T-helper 1 cell treated with Interleukin-12 subunit alpha and Interleukin-12 subunit beta and Interleukin-4 antibody, amounts not matched to agents 30 μg/mL and 1 μg/mL, for 36 hours (primary cell): Measurements from ENCODE around the gene SHC4.

Experiments
- H3K27ac Mint-ChIP-seq: one replicate; pipeline ENCODE4 v1.8.0; 2021; ENCODE audit warnings: mild to moderate bottlenecking, mixed read lengths
- H3K27me3 Mint-ChIP-seq: one replicate; pipeline ENCODE4 v1.8.0; 2021; ENCODE audit warnings: low read depth, mixed read lengths
- H3K36me3 Mint-ChIP-seq: one replicate; pipeline ENCODE4 v1.8.0; 2021; ENCODE audit warnings: low read depth, mixed read lengths
- H3K4me1 Mint-ChIP-seq: one replicate; pipeline ENCODE4 v1.8.0; 2021; ENCODE audit warnings: low read depth, mixed read lengths
- H3K4me3 Mint-ChIP-seq: one replicate; pipeline ENCODE4 v1.8.0; 2021; ENCODE audit warnings: mild to moderate bottlenecking, moderate library complexity, mixed read lengths
- H3K9me3 Mint-ChIP-seq: one replicate; pipeline ENCODE4 v1.8.0; 2021; ENCODE audit warnings: mixed read lengths

Gene SHC4, protein sequence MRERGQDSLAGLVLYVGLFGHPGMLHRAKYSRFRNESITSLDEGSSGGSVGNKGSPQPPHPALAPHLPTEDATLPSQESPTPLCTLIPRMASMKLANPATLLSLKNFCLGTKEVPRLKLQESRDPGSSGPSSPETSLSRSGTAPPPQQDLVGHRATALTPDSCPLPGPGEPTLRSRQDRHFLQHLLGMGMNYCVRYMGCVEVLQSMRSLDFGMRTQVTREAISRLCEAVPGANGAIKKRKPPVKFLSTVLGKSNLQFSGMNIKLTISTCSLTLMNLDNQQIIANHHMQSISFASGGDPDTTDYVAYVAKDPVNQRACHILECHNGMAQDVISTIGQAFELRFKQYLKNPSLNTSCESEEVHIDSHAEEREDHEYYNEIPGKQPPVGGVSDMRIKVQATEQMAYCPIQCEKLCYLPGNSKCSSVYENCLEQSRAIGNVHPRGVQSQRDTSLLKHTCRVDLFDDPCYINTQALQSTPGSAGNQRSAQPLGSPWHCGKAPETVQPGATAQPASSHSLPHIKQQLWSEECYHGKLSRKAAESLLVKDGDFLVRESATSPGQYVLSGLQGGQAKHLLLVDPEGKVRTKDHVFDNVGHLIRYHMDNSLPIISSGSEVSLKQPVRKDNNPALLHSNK

DNA sequence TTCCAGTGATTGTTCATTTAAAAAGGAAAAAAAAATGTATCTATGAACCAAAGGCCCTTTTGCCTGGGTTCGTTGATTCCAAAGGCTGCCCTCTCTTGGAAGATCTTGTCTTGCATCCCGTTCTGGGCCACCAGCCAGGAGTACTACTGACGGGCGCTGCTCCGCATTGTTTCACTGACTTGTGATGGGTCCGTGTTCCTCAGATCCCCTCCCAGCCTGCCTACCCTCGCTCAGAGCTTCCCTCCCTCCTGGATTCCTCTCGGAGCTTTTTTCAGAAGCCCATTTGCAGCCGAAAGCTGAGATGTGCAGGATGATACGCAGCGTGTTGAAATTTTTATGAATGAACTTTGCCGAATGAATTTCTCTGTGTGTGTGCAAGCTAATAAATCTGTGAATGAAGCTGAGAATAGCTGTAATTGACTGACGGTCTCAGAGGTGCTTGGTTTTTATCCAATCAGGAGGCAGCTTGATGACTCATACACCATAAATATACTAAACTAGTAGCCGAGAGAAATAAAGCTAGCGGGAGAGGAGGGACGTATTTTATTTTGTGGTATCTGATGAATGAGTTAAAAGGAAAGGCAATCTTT, at the start of gene SHC4:
Gene SHC4, minus strand, starts transcription at position 396 of the 590 bp plus-strand sequence. CDS start 904 bp downstream, outside the sequence.
- Mint-ChIP-seq H3K27me3 (peaks cover 8% of the 10 kb centered on the region), H3K9me3 (no peaks in the 10 kb centered on the region), H3K27ac (peak within 1 kb of the TSS; percentile 70), H3K36me3 (peaks cover 2% of the 10 kb centered on the region), H3K4me1 (peaks cover 33% of the 10 kb centered on the region), H3K4me3 (peak within 1 kb of the TSS; percentile 84)

DNA sequence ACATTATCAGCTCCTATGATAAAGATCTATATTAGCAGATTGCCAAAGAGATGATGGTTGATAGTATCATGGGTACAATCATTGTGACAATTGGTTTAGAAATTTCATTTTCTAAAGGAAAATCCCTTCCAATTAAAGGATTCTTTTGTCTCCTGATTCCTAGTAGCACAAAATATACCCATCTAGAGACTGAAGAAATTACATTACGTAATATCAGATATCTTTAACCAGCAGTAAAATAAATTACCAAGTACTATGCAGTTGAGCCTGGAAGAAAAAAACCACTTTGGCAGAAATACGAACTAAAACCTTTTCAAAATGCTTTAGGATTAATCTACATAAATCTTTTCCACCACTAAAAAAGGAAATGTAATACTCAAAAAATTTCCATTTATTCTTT, 35.6 kb upstream of the SHC4 start:
- Mint-ChIP-seq H3K27me3 (no peaks in the 10 kb centered on the region), H3K4me3 (no peak overlapping the region), H3K9me3 (peaks cover 12% of the 10 kb centered on the region), H3K36me3 (peaks cover 47% of the 10 kb centered on the region), H3K27ac (no peak overlapping the region), H3K4me1 (no peaks in the 10 kb centered on the region)

DNA sequence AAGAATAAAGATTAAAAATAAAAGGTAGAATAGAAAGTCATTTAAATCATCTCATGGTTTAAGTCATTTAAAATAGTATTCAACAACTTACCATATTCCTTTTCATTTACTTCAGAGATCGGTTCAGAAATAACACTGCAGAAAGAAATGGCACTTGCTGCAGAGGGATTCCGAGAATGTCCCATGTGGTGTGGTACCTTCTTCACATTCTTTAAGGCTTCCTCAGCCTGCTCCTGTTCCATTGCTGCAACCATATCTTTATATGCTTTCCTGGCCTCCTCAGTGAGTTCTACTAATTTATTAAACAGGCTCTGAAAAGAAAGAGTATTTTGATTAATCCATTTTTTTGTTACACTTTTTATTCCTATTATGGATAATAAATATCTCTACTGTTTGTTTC, 32.6 kb upstream of the SHC4 start:
- H3K36me3 Mint-ChIP-seq = peaks cover 52% of the 10 kb centered on the region
- no peaks in the 10 kb centered on the region for H3K9me3 Mint-ChIP-seq

DNA sequence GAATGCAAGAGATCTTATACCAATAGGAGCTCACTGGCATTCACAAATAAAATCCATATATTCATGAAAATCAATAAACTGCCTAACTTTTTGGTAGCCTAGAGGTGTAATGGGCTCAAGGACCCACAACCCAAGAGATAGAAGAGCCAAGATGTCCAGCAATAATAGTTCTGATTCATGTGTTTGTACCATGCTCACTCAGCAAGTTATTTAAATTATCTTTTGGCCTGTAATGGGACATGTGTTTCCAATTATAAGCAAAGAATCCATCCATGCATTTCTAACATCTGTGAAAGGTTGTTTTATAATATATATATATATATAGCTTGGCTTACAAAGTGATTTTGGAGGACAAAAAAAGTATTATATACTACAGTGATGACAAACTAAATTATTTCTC, 29.7 kb upstream of the SHC4 start:
- Mint-ChIP-seq H3K36me3 (peaks cover 51% of the 10 kb centered on the region), H3K4me3 (no peak overlapping the region), H3K4me1 (no peaks in the 10 kb centered on the region), H3K9me3 (no peaks in the 10 kb centered on the region), H3K27me3 (no peaks in the 10 kb centered on the region), H3K27ac (no peak overlapping the region)

More for the DNA sequence above, 32.6 kb upstream of the SHC4 start:
- Mint-ChIP-seq H3K27ac (no peak overlapping the region), H3K4me1 (no peaks in the 10 kb centered on the region), H3K27me3 (no peaks in the 10 kb centered on the region), H3K4me3 (no peak overlapping the region)

DNA sequence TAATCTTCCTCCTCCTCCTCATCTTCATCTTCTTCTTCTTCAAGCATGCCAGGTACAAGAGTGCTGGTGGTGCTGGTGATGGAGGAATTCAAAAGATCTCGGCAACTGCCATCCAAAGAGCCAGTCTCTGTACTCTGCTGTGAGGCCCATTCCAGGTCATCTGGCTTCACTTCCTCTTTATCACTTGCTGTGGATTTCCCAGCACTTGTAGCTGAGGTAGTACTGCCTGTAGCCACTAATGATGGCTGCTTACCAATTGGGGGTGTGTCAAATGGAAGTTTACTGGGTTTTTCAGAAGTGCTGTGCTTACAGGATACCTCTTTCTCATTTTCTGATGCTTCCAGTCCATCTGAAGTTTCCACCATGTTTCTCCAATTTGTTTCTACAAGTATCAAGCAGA, 28.8 kb upstream of the SHC4 start:
- Mint-ChIP-seq H3K4me1 (no peaks in the 10 kb centered on the region), H3K9me3 (no peaks in the 10 kb centered on the region), H3K36me3 (peaks cover 53% of the 10 kb centered on the region), H3K4me3 (no peak overlapping the region), H3K27me3 (no peaks in the 10 kb centered on the region), H3K27ac (no peak overlapping the region)

DNA sequence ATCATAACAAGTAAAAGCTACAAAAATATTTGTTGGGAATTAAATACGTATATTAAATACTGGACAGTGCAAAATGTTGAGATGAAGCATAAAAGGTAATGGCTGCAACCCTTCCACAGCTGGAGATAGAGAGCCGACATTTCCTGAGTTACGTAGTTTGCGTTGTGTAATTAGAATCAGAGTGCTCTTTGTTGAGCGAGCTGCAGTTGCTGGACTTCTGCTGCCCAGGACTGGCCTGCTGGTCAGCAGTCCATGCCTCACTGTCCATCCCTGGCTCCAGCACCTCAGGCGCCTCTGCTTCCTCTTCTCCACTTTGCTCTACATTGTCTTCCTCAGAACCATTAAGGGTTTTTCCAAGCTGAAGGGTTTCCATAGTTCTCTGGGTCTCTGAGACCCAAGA, 28.4 kb upstream of the SHC4 start:
- Mint-ChIP-seq H3K27ac (no peak overlapping the region), H3K9me3 (no peaks in the 10 kb centered on the region)

DNA sequence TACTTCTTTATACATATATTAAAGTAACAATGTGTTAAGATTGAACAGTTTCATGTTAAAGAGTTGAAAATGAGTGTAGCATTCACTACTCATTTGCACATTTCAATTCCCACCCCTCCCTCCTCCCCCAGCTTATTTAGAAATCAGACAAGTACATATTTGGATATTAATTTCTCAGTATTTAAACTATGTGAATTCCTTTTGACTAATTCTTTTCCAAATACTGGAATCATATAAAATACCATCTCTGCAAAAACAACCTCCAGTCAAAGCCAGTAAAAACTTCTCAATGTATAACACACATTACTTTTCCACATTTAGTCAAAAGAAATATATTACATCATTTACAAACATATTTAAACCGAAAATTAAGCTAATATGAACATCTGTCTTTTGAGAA, 25.5 kb upstream of the SHC4 start:
- no peaks in the 10 kb centered on the region for H3K4me1 Mint-ChIP-seq
- H3K27ac Mint-ChIP-seq = no peak overlapping the region
- H3K9me3 Mint-ChIP-seq = no peaks in the 10 kb centered on the region
- no peak overlapping the region for H3K4me3 Mint-ChIP-seq
- peaks cover 31% of the 10 kb centered on the region for H3K36me3 Mint-ChIP-seq
- H3K27me3 Mint-ChIP-seq = peaks cover 4% of the 10 kb centered on the region

More for the DNA sequence above, 28.4 kb upstream of the SHC4 start:
- H3K4me1 Mint-ChIP-seq = no peaks in the 10 kb centered on the region
- no peaks in the 10 kb centered on the region for H3K27me3 Mint-ChIP-seq
- no peak overlapping the region for H3K4me3 Mint-ChIP-seq
- peaks cover 49% of the 10 kb centered on the region for H3K36me3 Mint-ChIP-seq

DNA sequence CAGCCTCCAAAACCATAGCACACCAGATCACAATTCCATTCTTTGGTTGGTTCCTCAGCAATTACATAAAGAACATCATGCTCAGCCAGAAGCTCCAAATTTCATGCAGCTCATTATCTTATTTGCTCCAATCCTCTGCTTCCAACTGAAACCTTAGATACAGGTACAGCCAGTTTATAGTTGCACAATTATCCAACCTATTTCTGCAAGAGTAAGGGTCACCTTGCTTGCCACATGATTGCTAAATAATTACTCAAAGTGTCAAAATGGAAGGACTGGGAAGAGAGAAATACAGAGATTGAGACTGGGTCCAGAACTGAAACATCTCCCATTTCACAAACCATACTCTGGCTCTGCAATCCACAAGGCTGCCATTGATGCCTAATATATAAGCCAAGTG, 23.4 kb upstream of the SHC4 start:
- Mint-ChIP-seq H3K27ac (no peak overlapping the region), H3K4me3 (no peak overlapping the region), H3K9me3 (no peaks in the 10 kb centered on the region), H3K36me3 (peaks cover 18% of the 10 kb centered on the region), H3K4me1 (no peaks in the 10 kb centered on the region), H3K27me3 (peaks cover 11% of the 10 kb centered on the region)

DNA sequence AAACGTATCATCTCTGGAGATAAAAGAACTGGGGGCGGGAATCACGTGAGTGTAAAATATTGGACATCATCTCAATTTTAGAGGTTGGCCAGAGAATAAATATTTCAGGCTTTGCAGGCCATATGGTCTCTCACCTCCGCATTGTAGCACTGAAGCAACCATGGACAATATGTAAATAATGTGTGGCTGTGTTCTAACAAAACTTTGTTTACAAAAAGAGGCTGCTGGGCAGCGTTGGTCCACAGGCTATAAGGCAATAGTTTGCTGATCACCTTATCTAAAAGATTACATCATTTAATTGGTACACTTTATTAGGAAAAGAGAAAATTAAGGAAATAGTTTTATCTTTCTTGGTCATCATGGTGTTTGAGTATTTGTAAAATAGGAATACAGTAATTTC, 22.5 kb upstream of the SHC4 start:
- Mint-ChIP-seq H3K4me3 (no peak overlapping the region), H3K27ac (no peak overlapping the region), H3K4me1 (no peaks in the 10 kb centered on the region), H3K36me3 (peaks cover 15% of the 10 kb centered on the region), H3K27me3 (peaks cover 16% of the 10 kb centered on the region), H3K9me3 (no peaks in the 10 kb centered on the region)

DNA sequence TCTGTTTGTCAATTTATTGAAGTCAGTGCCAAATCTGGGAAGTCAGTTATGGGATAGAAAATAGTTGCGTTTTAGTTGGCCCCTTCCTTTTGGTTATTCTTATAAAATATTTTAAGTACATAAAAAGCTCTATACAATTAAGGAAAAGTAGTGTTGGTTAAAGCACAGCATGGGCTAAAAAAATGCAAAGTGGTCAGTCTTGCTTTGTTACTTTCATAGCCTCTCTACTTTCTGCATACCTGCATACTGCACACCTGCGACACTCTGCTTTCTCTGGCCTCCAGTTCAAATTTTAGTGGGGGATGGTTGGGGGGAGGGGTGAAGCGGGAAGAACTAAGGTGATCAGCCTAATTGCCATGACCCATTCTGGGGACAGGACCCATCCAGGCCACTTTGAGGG, 21.8 kb upstream of the SHC4 start:
- Mint-ChIP-seq H3K4me1 (no peaks in the 10 kb centered on the region), H3K4me3 (no peak overlapping the region), H3K9me3 (no peaks in the 10 kb centered on the region), H3K36me3 (peaks cover 11% of the 10 kb centered on the region), H3K27ac (no peak overlapping the region), H3K27me3 (peaks cover 16% of the 10 kb centered on the region)

DNA sequence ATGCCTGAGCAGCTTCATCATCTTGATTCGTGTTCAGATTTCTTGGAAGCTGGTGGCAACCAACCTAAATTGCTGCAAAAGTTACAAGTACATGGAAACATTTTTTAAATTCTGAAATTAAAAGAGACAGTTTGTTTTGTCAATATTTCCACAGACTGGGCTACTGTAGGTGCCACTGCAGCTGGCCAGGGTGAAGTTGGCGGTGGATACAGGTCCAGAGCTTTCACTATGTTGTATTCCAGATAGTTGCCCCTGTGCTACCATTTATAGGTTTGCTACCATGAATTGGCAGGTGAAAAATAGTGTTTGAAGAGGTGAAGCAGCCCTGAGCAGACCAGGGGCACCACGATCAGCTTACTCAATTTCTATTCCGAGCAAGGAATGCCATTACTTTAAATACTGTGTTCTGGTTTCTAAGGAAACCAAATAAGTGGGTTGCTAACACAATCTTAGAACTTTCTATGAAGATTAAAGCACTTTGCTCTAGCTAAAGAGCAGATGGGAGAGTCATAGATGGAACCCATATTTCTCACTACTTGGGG, 21.2 kb upstream of the SHC4 start:
- peaks cover 16% of the 10 kb centered on the region for H3K27me3 Mint-ChIP-seq
- no peaks in the 10 kb centered on the region for H3K9me3 Mint-ChIP-seq
- H3K27ac Mint-ChIP-seq = no peak overlapping the region
- peaks cover 7% of the 10 kb centered on the region for H3K36me3 Mint-ChIP-seq
- no peak overlapping the region for H3K4me3 Mint-ChIP-seq
- H3K4me1 Mint-ChIP-seq = no peaks in the 10 kb centered on the region

DNA sequence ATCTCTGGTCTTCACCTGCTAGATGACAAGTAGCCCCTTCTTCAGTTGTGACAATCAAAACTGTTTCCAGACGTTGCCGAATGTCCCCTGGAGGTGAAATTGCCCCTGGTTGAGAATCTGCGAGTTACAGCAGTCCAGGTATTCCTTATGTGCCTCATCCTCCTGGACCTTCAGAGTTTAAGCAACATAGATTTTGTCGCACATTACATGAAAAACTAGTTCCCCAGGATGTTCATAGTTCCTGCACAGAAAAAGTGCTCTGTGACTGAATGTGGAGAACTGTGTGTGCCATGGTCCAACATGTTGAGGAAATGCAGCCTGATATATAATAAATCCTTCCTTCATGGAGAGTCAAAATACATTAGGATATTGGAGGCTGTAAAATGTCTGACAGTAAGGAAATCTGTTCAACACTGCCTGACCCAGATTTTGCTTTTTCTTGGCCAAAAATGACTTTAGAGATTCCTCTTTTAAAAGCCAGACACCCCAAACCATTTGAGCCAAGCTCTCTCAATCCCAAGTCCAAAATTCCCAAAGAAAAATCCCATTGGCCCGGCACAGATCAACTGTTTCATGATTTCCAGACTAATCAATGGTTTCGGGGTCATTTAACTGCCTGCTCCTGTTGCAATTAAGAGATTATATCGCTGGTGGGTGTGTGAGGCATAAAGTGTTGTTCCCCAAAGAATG, 20.4 kb upstream of the SHC4 start:
- no peak overlapping the region for H3K4me3 Mint-ChIP-seq
- no peak overlapping the region for H3K27ac Mint-ChIP-seq
- H3K27me3 Mint-ChIP-seq = peaks cover 16% of the 10 kb centered on the region
- no peaks in the 10 kb centered on the region for H3K9me3 Mint-ChIP-seq
- H3K36me3 Mint-ChIP-seq = peaks cover 7% of the 10 kb centered on the region
- H3K4me1 Mint-ChIP-seq = no peaks in the 10 kb centered on the region

DNA sequence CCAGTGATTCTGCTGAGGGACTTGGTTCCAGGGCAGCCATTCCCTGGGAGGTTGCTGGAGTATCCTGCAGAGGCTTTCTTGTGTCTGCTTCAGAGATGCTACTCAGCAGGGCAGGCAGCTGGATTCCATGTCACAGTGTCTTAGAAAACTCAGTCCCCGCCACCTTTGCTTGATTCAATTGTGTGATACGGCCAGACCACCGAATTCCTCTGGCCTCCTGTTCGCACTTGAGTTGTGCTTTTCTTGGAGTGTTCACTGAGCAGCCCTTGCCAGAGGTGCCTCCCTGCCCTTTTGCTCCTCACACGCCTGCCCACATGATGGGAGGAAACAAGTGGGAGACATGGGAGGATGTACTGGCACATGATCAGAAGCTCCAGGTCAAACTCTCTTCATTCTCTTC, 19.6 kb upstream of the SHC4 start:
- Mint-ChIP-seq H3K4me1 (no peaks in the 10 kb centered on the region), H3K36me3 (peaks cover 5% of the 10 kb centered on the region), H3K27me3 (peaks cover 16% of the 10 kb centered on the region), H3K4me3 (no peak overlapping the region), H3K27ac (no peak overlapping the region), H3K9me3 (no peaks in the 10 kb centered on the region)

DNA sequence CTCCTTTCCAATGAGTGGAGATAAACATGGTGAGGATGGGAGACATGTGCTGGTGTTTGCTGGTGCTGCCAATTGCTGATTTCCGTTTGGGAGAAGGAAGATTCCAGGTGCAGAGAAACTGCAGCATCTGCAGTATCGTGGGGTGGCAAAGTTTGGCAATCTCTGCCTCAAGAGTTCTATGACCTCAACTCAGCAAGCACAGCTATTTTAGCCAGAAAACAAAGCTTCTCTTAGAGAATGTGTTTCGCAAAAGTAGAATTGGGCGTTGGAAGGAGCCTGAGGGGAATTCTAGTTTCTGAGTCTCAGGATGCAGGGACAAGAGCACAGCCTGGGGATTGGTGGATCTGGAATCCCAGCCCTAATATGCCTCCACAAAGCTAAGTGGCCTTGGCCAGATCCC, 18.2 kb upstream of the SHC4 start:
- Mint-ChIP-seq H3K4me3 (no peak overlapping the region), H3K9me3 (no peaks in the 10 kb centered on the region), H3K27ac (no peak overlapping the region), H3K36me3 (peaks cover 1% of the 10 kb centered on the region), H3K27me3 (peaks cover 16% of the 10 kb centered on the region), H3K4me1 (no peaks in the 10 kb centered on the region)
